ENCODE measurements around the gene MREG.
A peak's percentile ranks its signal among the peaks of the same experiment; 100 is the strongest.
"Not testable (repeated sequence)": the region's sequence is repeated elsewhere in the genome, so short reads cannot be mapped to it uniquely, and the experiment has no call there.

Gene MREG

GRCh38 chr2:215988556-215989207, 24.7 kb downstream of the MREG start:
- FAIRE-seq; DNase-seq (ENCODE audit: low spot score): not testable (repeated sequence)

- no peak for FAIRE-seq
- no peak for DNase-seq (ENCODE audit: low spot score)
Measured at GRCh38 chr2:215985257-215985656, 28.1 kb downstream of the MREG start.

- no peak for DNase-seq (ENCODE audit: low spot score)
- FAIRE-seq, result no peak
Measured at GRCh38 chr2:215984661-215985060, 28.7 kb downstream of the MREG start.

GRCh38 chr2:215983581-215984351, 29.6 kb downstream of the MREG start:
- no peak for DNase-seq (ENCODE audit: low spot score)
- FAIRE-seq, result no peak

- DNase-seq (ENCODE audit: low spot score), result peak; percentile 72
- no peak for FAIRE-seq
Measured at GRCh38 chr2:215982465-215982875, 30.9 kb downstream of the MREG start.

- no peak for DNase-seq (ENCODE audit: low spot score)
- FAIRE-seq, result no peak
Measured at GRCh38 chr2:215981115-215981514, 32.2 kb downstream of the MREG start.

GRCh38 chr2:215979620-215980019, 33.7 kb downstream of the MREG start:
- DNase-seq (ENCODE audit: low spot score) (no peak), FAIRE-seq (no peak)

GRCh38 chr2:215974700-215975429, 38.5 kb downstream of the MREG start:
- no peak for DNase-seq (ENCODE audit: low spot score)
- no peak for FAIRE-seq

GRCh38 chr2:215973954-215974699, 39.2 kb downstream of the MREG start:
- DNase-seq (ENCODE audit: low spot score) (peak; percentile 26), FAIRE-seq (no peak)

- no peak for FAIRE-seq
- DNase-seq (ENCODE audit: low spot score), result no peak
Measured at GRCh38 chr2:215973145-215973792, 40.1 kb downstream of the MREG start.

- no peak for FAIRE-seq
Measured at GRCh38 chr2:215971671-215972070, 41.7 kb downstream of the MREG start.

GRCh38 chr2:215970894-215971293, 42.5 kb downstream of the MREG start:
- DNase-seq (ENCODE audit: low spot score); FAIRE-seq: not testable (repeated sequence)

More at GRCh38 chr2:215971671-215972070, 41.7 kb downstream of the MREG start:
- no peak for DNase-seq (ENCODE audit: low spot score)

GRCh38 chr2:215970425-215970824, 42.9 kb downstream of the MREG start:
- DNase-seq (ENCODE audit: low spot score), result no peak
- FAIRE-seq, result no peak

- no peak for FAIRE-seq
- DNase-seq (ENCODE audit: low spot score), result no peak
Measured at GRCh38 chr2:215969131-215969841, 44.1 kb downstream of the MREG start.

- DNase-seq (ENCODE audit: low spot score) (no peak), FAIRE-seq (no peak)
Measured at GRCh38 chr2:215968499-215968898, 44.9 kb downstream of the MREG start.

GRCh38 chr2:215967590-215968378, 45.6 kb downstream of the MREG start:
- DNase-seq (ENCODE audit: low spot score) (no peak), FAIRE-seq (no peak)

- FAIRE-seq (no peak), DNase-seq (ENCODE audit: low spot score) (no peak)
Measured at GRCh38 chr2:215966951-215967350, 46.4 kb downstream of the MREG start.

GRCh38 chr2:215966274-215966673, 47.1 kb downstream of the MREG start:
- DNase-seq (ENCODE audit: low spot score), result no peak
- FAIRE-seq, result no peak

GRCh38 chr2:215965532-215966165, 47.7 kb downstream of the MREG start:
- no peak for DNase-seq (ENCODE audit: low spot score)
- no peak for FAIRE-seq
